HUES6 (cell line): Measurements from ENCODE around the gene NDC1.
"Not testable (repeated sequence)": the region's sequence is repeated elsewhere in the genome, so short reads cannot be mapped to it uniquely, and the experiment has no call there.

Experiments used
- H3K27ac ChIP-seq: 2 replicates; pipeline ENCODE4 v1.7.0; 2013; ENCODE audit warnings: low read depth, mild to moderate bottlenecking, low read length, inconsistent platforms
- H3K27me3 ChIP-seq: 2 replicates; pipeline ENCODE4 v1.6.1; 2013; ENCODE audit warnings: low read length; ENCODE audit not compliant: control insufficient read depth, insufficient read depth
- H3K36me3 ChIP-seq: 2 replicates; pipeline ENCODE4 v1.6.1; 2013; ENCODE audit warnings: low read length; ENCODE audit not compliant: control insufficient read depth, insufficient read depth
- H3K4me1 ChIP-seq: 2 replicates; pipeline ENCODE4 v1.6.1; 2013; ENCODE audit warnings: low read length; ENCODE audit not compliant: control insufficient read depth, insufficient read depth
- H3K4me3 ChIP-seq: 2 replicates; pipeline ENCODE4 v1.5.1; 2013; ENCODE audit warnings: low read depth, low read length
- H3K9ac ChIP-seq: one replicate; pipeline ENCODE4 v1.6.1; 2013; ENCODE audit warnings: mild to moderate bottlenecking, low read length
- H3K9me3 ChIP-seq: 2 replicates; pipeline ENCODE4 v1.6.1; 2013; ENCODE audit warnings: low read depth, low read length; ENCODE audit not compliant: control insufficient read depth, insufficient read depth

Gene NDC1

DNA sequence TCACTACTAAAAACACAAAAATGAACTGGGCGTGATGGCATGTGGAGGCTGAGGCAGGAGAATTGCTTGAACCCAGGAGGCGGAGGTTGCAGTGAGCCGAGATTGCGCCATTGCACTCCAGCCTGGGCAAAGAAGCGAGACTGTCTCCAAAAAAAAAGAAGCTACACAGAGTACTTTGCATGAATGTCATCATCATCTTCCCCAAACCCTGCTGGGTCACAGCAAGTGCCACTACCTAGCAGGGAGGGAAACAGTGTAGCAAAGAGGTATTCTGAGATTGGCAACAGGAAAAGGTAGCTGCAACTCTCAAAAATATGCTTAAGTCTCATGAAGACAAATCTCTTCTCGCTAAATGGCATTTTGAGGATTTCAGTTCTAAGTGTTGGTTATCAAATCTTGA lies 12.8 kb downstream of the NDC1 start:
- Histone ChIP-seq H3K4me3 (no peak overlapping the region), H3K27ac (no peak overlapping the region), H3K27me3 (no peaks in the 10 kb centered on the region), H3K36me3 (peaks cover 72% of the 10 kb centered on the region), H3K9me3 (no peaks in the 10 kb centered on the region), H3K4me1 (no peaks in the 10 kb centered on the region), H3K9ac (no peak overlapping the region)

DNA sequence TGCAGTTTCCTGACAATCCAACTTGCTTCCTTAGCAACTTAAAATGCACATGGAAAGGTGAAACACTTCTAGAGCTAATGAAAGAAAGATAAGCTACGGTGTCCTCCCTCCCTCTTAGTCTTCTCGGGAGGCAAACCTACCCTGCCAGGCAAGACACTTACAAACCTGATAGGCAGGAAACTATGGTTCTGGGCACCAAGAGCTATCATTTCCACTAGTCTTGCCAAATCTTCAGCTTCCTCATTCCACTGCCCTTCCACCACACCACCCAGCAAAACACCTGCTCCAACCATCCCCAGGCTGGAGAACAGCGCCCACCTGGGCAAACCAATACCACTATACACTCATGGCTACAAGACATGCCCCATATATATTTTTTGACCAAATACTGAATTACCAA lies 15.2 kb downstream of the NDC1 start:
- Histone ChIP-seq H3K27me3 (no peaks in the 10 kb centered on the region), H3K4me3 (no peak overlapping the region), H3K9me3 (no peaks in the 10 kb centered on the region), H3K36me3 (peaks cover 75% of the 10 kb centered on the region), H3K9ac (no peak overlapping the region), H3K4me1 (no peaks in the 10 kb centered on the region), H3K27ac (no peak overlapping the region)

DNA sequence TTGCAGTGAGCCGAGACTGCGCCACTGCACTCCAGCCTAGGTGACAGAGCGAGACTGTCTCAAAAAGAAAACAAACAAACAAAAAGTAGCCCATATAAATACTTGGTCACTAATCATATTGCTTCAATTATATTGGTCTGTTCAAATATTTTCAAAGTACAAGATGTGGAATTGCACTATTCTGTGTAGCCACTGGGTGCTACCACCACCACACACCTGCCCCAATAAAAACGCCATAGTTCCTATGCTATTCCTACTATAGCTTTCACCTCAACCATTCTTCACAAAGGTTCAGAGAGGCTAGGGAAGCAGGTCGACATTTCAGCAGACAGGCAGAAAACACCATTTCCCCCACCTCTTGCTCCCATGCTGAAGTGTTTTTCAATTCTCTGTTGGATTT lies 16.7 kb downstream of the NDC1 start:
- peaks cover 75% of the 10 kb centered on the region for H3K36me3 ChIP-seq
- H3K9ac ChIP-seq, result no peak overlapping the region
- no peak overlapping the region for H3K27ac ChIP-seq
- H3K27me3 ChIP-seq, result no peaks in the 10 kb centered on the region
- H3K4me3 ChIP-seq, result no peak overlapping the region
- no peaks in the 10 kb centered on the region for H3K9me3 ChIP-seq
- no peaks in the 10 kb centered on the region for H3K4me1 ChIP-seq

DNA sequence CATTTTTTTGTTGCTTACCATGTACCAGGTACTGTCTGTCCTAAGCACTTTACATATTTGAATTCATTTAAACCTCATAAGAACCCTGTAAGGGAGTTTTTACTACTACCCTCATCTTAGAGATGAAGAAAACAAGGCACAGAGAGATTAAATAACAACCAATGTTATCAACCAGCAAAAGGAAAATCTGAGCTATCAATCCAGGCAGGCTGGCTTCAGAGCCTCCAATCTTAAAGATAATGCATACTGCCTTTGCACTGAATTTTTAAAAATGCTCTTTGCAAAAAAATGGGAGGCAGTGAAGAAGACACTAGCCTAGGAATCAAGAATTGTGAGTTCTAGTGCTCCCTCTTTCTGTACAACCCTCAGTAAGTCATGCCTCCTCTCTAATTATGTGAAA lies 18.7 kb downstream of the NDC1 start:
- Histone ChIP-seq H3K9ac (no peak overlapping the region), H3K4me3 (no peak overlapping the region), H3K27me3 (no peaks in the 10 kb centered on the region), H3K9me3 (no peaks in the 10 kb centered on the region), H3K27ac (no peak overlapping the region), H3K4me1 (no peaks in the 10 kb centered on the region), H3K36me3 (peaks cover 64% of the 10 kb centered on the region)

DNA sequence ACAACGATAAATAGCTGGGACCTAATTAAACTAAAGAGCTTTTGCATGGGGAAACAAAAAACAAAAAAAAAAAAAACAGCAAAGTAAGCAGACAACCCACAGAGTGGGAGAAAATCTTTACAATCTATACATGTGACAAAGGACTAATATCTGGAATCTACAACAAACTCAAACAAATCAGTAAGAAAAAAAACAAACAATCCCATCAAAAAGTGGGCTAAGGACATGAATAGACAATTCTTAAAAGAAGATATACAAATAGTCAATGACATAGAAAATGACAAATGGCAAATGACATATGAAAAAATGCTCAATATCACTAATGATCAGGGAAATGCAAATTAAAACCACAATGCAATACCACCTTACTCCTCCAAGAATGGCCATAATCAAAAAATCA lies 21.5 kb downstream of the NDC1 start:
- not testable (repeated sequence) for H3K4me1 ChIP-seq, H3K27me3 ChIP-seq
- peaks cover 53% of the 10 kb centered on the region for H3K36me3 ChIP-seq

DNA sequence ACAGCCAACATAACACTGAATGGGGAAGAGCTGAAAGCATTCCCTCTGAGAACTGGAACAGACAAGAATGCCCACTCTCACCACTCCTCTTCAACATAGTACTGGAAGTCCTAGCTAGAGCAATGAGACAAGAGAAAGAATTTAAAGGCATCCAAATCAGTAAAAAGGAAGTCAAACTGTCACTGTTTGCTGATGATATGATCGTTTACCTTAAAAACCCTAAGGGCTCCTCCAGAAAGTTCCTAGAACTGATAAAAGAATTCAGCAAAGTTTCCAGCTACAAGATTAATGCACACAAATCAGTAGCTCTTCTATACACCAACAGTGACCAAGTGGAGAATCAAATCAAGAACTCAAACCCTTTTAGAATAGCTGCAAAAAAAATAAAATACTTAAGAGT lies 22.6 kb downstream of the NDC1 start:
- Histone ChIP-seq H3K4me1 (peaks cover 10% of the 10 kb centered on the region), H3K36me3 (peaks cover 60% of the 10 kb centered on the region)
- H3K27me3 ChIP-seq, H3K27ac ChIP-seq, H3K4me3 ChIP-seq, H3K9ac ChIP-seq, H3K9me3 ChIP-seq: not testable (repeated sequence)

More for the DNA sequence above, 21.5 kb downstream of the NDC1 start:
- H3K9me3 ChIP-seq, H3K4me3 ChIP-seq, H3K27ac ChIP-seq, H3K9ac ChIP-seq: not testable (repeated sequence)

DNA sequence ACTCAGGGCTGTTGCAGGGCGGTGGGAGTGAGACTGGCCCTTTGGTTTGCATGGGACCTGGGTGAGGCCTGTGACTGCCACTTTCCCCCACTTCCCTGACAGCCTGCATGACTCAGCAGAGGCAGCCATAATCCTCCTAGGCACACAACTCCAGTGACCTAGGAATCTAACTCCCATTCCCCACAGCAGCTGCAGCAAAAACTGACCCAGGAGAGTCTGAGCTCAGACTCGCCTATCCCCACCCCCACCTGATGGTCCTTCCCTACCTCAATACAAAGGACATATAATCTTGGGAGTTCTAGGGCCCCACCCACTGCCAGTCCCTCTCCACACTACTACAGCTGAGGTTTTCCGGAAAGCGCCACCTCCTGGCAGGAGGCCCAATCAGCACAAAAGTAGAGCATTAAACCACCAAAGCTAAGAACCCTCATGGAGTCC lies 26.7 kb downstream of the NDC1 start:
- Histone ChIP-seq H3K9ac (peak overlapping the region; percentile 6), H3K27ac (peak overlapping the region; percentile 5; the same call in 1 of the 2 replicates)

DNA sequence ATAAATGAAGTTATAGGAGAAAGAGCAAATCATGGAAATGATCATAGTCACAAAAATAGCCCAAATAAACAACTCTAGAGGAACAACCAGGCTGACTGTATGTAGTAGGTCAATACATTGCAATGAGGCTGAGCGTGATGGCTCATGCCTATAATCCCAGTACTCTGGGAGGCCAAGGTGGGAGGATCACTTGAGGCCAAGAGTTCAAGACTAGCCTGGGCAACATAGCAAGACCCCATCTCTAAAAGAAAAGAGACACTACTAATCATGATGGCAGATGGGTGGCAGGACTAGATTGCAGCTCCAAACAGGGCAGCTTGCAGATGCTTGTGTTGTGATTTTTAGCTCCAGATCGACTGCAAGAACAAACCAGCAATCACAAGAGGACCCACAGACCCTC lies 27.6 kb downstream of the NDC1 start:
- H3K36me3 ChIP-seq, result peaks cover 66% of the 10 kb centered on the region

More for the DNA sequence above, 26.7 kb downstream of the NDC1 start:
- H3K27me3 ChIP-seq, result no peaks in the 10 kb centered on the region
- peak overlapping the region; percentile 21; the same call in 1 of the 2 replicates for H3K4me3 ChIP-seq
- peaks cover 10% of the 10 kb centered on the region for H3K4me1 ChIP-seq
- peaks cover 62% of the 10 kb centered on the region for H3K36me3 ChIP-seq
- no peaks in the 10 kb centered on the region for H3K9me3 ChIP-seq

DNA sequence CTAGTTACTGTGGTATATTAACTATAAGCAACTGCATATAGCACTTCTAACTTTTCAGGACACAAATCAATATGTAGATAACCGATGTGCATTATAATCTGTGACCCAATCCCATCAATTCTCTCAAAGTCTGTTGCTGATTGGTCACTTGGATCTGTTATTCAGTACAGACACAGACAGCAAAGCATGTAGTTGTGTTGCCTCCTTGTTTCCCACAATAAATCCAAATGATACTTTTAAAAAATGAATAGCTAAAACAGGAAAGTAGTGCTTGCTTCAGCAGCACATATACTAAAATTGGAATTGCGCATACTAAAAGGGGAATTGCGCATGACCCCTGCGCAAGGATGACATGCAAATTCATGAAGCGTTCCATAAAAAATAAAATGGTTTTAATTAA lies 28.1 kb downstream of the NDC1 start:
- Histone ChIP-seq H3K4me1 (peaks cover 10% of the 10 kb centered on the region), H3K4me3 (no peak overlapping the region), H3K27me3 (no peaks in the 10 kb centered on the region), H3K27ac (no peak overlapping the region), H3K9ac (no peak overlapping the region), H3K9me3 (no peaks in the 10 kb centered on the region), H3K36me3 (peaks cover 68% of the 10 kb centered on the region)

More for the DNA sequence above, 27.6 kb downstream of the NDC1 start:
- H3K27me3 ChIP-seq, result no peaks in the 10 kb centered on the region
- no peaks in the 10 kb centered on the region for H3K9me3 ChIP-seq
- H3K9ac ChIP-seq, result no peak overlapping the region
- no peak overlapping the region for H3K4me3 ChIP-seq
- peaks cover 10% of the 10 kb centered on the region for H3K4me1 ChIP-seq
- H3K27ac ChIP-seq, result 0 out of 2 replicates have a peak overlapping the region, but pooled peaks have one; percentile 5

DNA sequence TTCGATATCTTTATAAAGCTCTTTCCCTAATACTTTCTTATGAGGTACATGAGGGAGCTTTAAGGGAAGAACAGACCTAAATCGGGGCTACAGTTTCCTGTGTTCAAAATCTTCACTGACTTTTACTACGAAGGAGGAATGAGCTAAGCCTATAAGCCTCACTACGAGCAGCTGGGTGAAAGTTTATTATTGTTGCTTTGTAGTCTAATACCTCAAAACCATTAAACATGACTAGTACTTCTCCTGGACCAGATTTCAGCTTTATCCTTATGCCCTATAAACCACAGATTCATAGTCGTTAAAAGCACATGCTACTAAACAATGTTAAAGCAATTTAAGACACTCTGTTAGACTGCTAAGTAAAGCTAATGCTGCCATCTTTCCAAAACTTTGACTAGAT lies 30.2 kb downstream of the NDC1 start:
- Histone ChIP-seq H3K4me1 (peaks cover 10% of the 10 kb centered on the region), H3K4me3 (no peak overlapping the region), H3K27ac (no peak overlapping the region), H3K9ac (no peak overlapping the region), H3K36me3 (peaks cover 74% of the 10 kb centered on the region), H3K9me3 (no peaks in the 10 kb centered on the region), H3K27me3 (no peaks in the 10 kb centered on the region)

DNA sequence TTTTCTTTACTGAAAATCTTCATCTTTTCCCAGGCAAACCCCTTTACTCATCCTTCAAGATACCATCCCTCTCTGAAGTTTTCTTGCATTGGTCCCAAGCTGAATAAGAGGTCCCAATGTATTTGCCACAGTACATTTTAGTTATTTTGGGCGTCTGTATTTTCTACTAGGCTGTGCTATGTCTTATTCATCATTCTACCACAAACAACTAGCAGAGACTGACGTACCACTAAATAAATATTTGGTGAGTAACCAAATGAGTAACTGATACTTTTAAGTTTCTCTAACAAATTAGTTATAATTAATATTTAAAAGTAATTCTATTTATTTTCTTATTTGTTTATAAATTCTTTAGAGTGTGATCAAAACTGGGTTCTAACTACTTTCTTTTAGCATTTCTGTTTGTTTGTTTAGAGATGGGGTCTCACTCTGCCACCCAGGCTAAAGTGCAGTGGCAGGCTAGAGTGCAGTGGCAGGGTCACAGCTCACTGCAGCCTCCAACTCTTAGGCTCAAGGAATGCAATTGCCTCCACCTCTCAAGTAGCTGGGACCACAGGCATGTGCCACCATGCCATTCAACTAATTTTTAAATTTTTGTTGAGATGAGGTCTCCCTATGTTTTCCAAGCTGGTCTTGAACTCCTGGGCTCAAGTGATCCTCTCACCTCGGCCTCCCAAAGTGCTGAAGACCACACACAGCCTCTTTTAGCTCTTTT lies 33.1 kb downstream of the NDC1 start:
- Histone ChIP-seq H3K4me1 (no peaks in the 10 kb centered on the region), H3K9me3 (no peaks in the 10 kb centered on the region), H3K36me3 (peaks cover 85% of the 10 kb centered on the region), H3K4me3 (no peak overlapping the region), H3K27ac (no peak overlapping the region), H3K27me3 (no peaks in the 10 kb centered on the region), H3K9ac (no peak overlapping the region)
